GM12878 (cell line): ENCODE data around the gene CLASRP. TPM values are rescaled to one million over a fixed set of nuclear protein-coding genes. Genes with fewer than 3 reads are reported as not detected.

ENCODE experiments used
- ATAC-seq: fragments of 200-7000 bp; cut with Tn5 transposase; 3 replicates; pipeline ENCODE4 v1.9.1; 2020; ENCODE audit warnings: mild to moderate bottlenecking, moderate library complexity
- BruUV-seq: library from RNA; stranded (reverse); fragments of 400-500 nt; replicated peaks from 2 replicates; lab custom pipeline; 2021; lab: Mats Ljungman, UMichigan
- CTCF ChIA-PET: fragments of 300-600 bp; sonication (Branson Sonifier 250); formaldehyde crosslinking; extraction: SDS; loops from one replicate; lab custom pipeline; 2021; ENCODE audit warnings: inconsistent platforms; lab: Yijun Ruan, JAX
- POLR2A ChIA-PET: fragments of 350-600 bp; formaldehyde crosslinking; extraction: SDS; loops from one replicate; lab custom pipeline; 2021; ENCODE audit warnings: inconsistent platforms; lab: Charles Lee
- RAD21 ChIA-PET: fragments of 300-600 bp; sonication (Branson Sonifier 250); formaldehyde crosslinking; loops from one replicate; lab custom pipeline; 2023; ENCODE audit warnings: antibody characterized with exemption; ENCODE audit not compliant: unreplicated experiment; lab: Charles Lee
- SMC1A ChIA-PET: fragments of 300-600 bp; sonication (Branson Sonifier 250); formaldehyde crosslinking; loops from one replicate; lab custom pipeline; 2023; ENCODE audit not compliant: unreplicated experiment, uncharacterized antibody; lab: Charles Lee
- DNase-seq: peaks from one replicate; pipeline ENCODE4 v3.0.0-alpha.2; 2011; ENCODE audit warnings: low read depth, low spot score
- FAIRE-seq: peaks from 3 replicates; lab custom pipeline; 2011; peaks lifted over from hg19 to GRCh38; lab: Jason Lieb, UNC
- H2AFZ ChIP-seq: 2 replicates; pipeline ENCODE4 v1.6.0; 2011; ENCODE audit warnings: low read depth, low read length, control low read depth; ENCODE audit not compliant: control insufficient read depth
- H3K27ac ChIP-seq: 2 replicates; pipeline ENCODE4 v1.5.1; 2011; ENCODE audit warnings: control low read depth; ENCODE audit not compliant: control insufficient read depth, insufficient read depth
- H3K27me3 ChIP-seq, 2 experiments: replicated peaks in 1 of 2; 2 replicates each; pipeline versions ENCODE4 v1.6.0 to v1.6.1; 2011; ENCODE audit warnings: low read length in 1 of 2; ENCODE audit not compliant: control insufficient read depth in 2 of 2, insufficient read depth in 2 of 2
- H3K36me3 ChIP-seq, 2 experiments: 2 replicates each; pipeline ENCODE4 v1.5.1; 2011; ENCODE audit warnings: low read length in 1 of 2; ENCODE audit not compliant: control insufficient read depth in 2 of 2, insufficient read depth in 2 of 2
- H3K4me1 ChIP-seq: 2 replicates; pipeline ENCODE4 v1.6.1; 2011; ENCODE audit warnings: mild to moderate bottlenecking, low read length, moderate library complexity, mixed read lengths; ENCODE audit not compliant: control insufficient read depth, insufficient read depth
- H3K4me2 ChIP-seq: 2 replicates; pipeline ENCODE4 v1.6.0; 2011; ENCODE audit warnings: control low read depth; ENCODE audit not compliant: control insufficient read depth, insufficient read depth
- H3K4me3 ChIP-seq: fragments of 200-600 bp; sonication (generic); 2 replicates; pipeline ENCODE4 v1.5.1; 2016
- H3K79me2 ChIP-seq: 2 replicates; pipeline ENCODE4 v1.6.0; 2011; ENCODE audit warnings: low read length; ENCODE audit not compliant: control insufficient read depth, insufficient read depth
- H3K9ac ChIP-seq: 2 replicates; pipeline ENCODE4 v1.8.0; 2011; ENCODE audit warnings: low read length, control low read depth, mixed read lengths; ENCODE audit not compliant: control insufficient read depth, insufficient read depth
- H3K9me3 ChIP-seq: replicated peaks from 3 replicates; pipeline ENCODE4 v1.5.1; 2011; ENCODE audit warnings: mild to moderate bottlenecking, low read length; ENCODE audit not compliant: control insufficient read depth, insufficient read depth
- H4K20me1 ChIP-seq: 2 replicates; pipeline ENCODE4 v1.6.0; 2011; ENCODE audit not compliant: control insufficient read depth, insufficient read depth
- BCL11A ChIP-seq: IDR thresholded peaks from 2 replicates; pipeline ENCODE4 v1.6.1; 2011; ENCODE audit warnings: low read depth, low read length
- EP300 ChIP-seq, 2 experiments: fragments of 150-350 bp in 1 of 2; IDR thresholded peaks; 2 replicates each; pipeline ENCODE4 v1.6.1; 2011 to 2012; ENCODE audit warnings: low read depth in 2 of 2, low read length in 2 of 2, borderline replicate concordance in 1 of 2, improper control_type of control experiment in 1 of 2, inconsistent platforms in 1 of 2; ENCODE audit not compliant: control insufficient read depth in 1 of 2
- EZH2 ChIP-seq: IDR thresholded peaks from 2 replicates; pipeline ENCODE4 v1.6.1; 2012; ENCODE audit warnings: low read depth, mild to moderate bottlenecking, control low read depth, inconsistent platforms, low read length, borderline replicate concordance; ENCODE audit not compliant: control insufficient read depth
- IRF4 ChIP-seq: IDR thresholded peaks from 2 replicates; pipeline ENCODE4 v1.6.1; 2011; ENCODE audit warnings: low read depth, low read length
- MXI1 ChIP-seq: fragments of 150-350 bp; IDR thresholded peaks from 2 replicates; pipeline ENCODE4 v1.6.1; 2011; ENCODE audit warnings: low read depth, mild to moderate bottlenecking, inconsistent platforms, low read length, improper control_type of control experiment
- PAX8 ChIP-seq: fragments of 450-650 bp; IDR thresholded peaks from 2 replicates; pipeline ENCODE4 v1.6.1; 2017; ENCODE audit warnings: mild to moderate bottlenecking, moderate library complexity
- RAD51 ChIP-seq: fragments of 450-650 bp; IDR thresholded peaks from 2 replicates; pipeline ENCODE4 v1.6.1; 2016; ENCODE audit warnings: moderate library complexity, mild to moderate bottlenecking, inconsistent platforms
- RB1 ChIP-seq: fragments of 450-650 bp; formaldehyde crosslinking; IDR thresholded peaks from 2 replicates; pipeline ENCODE4 v1.6.1; 2017; ENCODE audit warnings: mild to moderate bottlenecking, borderline replicate concordance
- RELA ChIP-seq: fragments of 450-650 bp; IDR thresholded peaks from 2 replicates; pipeline ENCODE4 v1.8.0; 2014; ENCODE audit warnings: borderline replicate concordance; ENCODE audit not compliant: partially characterized antibody
- RFX5 ChIP-seq: IDR thresholded peaks from 2 replicates; pipeline ENCODE4 v1.6.1; 2011; ENCODE audit warnings: low read depth, low read length, improper control_type of control experiment
- SIN3A ChIP-seq: IDR thresholded peaks from 2 replicates; pipeline ENCODE4 v1.6.1; 2012; ENCODE audit warnings: low read depth, low read length, improper control_type of control experiment
- SRF ChIP-seq, 2 experiments: IDR thresholded peaks; 2 replicates each; pipeline ENCODE4 v1.6.1; 2011; ENCODE audit warnings: low read depth in 2 of 2, low read length in 2 of 2, mild to moderate bottlenecking in 1 of 2, moderate library complexity in 1 of 2
- ZNF217 ChIP-seq: fragments of 450-650 bp; IDR thresholded peaks from 2 replicates; pipeline ENCODE4 v1.6.1; 2017; ENCODE audit warnings: antibody characterized with exemption, mild to moderate bottlenecking
- WGBS: methylation state at CpG from one replicate; pipeline ENCODE4 v1.1.6; 2016; ENCODE audit warnings: low lambda C conversion rate; ENCODE audit not compliant: insufficient replicate concordance, insufficient coverage; ENCODE audit errors: missing lambda C conversion rate; 5-methylcytosine and 5-hydroxymethylcytosine counted together
- in situ Hi-C: fragments of 300-500 bp; cut with MboI; formaldehyde crosslinking; loops from 9 replicates; pipeline ENCODE4 v1.14.3; 2018; ENCODE audit warnings: mixed read lengths
- intact Hi-C: fragments of 100-400 bp; cut with micrococcal nuclease; formaldehyde crosslinking; loops from one replicate; pipeline ENCODE4 v1.14.2; 2022; ENCODE audit not compliant: unreplicated experiment
- polyA plus RNA-seq, 11 experiments: library from polyadenylated mRNA; depleted of rRNA in 4 of 11; unstranded in 6 of 11; stranded (reverse) in 5 of 11; fragments of >200 nt; fragmentation: Nextera tagmentation in 4 of 11; fragmentation: Illumina TruSeq in 1 of 11; extraction: Ambion mirVana in 4 of 11; extraction: Trizol in 1 of 11; gene quantifications; 1 replicate in 1 of 11; 2 replicates in 10 of 11; pipeline versions ENCODE4 v1.2.1 to v1.2.3, GENCODE V29; 2011 to 2016; ENCODE audit warnings: inconsistent platforms in 2 of 11, missing spikeins in 2 of 11, low read depth in 1 of 11
- total RNA-seq, 4 experiments: library from RNA; depleted of rRNA in 3 of 4; stranded (reverse); fragments of >200 nt in 3 of 4; fragmentation: Illumina TruSeq in 1 of 4; extraction: Trizol in 1 of 4; gene quantifications; 2 replicates each; pipeline versions ENCODE4 v1.2.1 to v1.2.3, GENCODE V29; 2013 to 2021
- TF ChIP-seq, protein P1 (sequence below): fragments of 450-650 bp; IDR thresholded peaks from 2 replicates; pipeline ENCODE4 v1.6.1; 2017; ENCODE audit warnings: antibody characterized with exemption, mild to moderate bottlenecking, moderate library complexity
- TF ChIP-seq, protein P2 (sequence below): IDR thresholded peaks from 2 replicates; pipeline ENCODE4 v1.6.1; 2011; ENCODE audit warnings: low read depth, low read length, improper control_type of control experiment, borderline replicate concordance
- TF ChIP-seq, protein P3 (sequence below): fragments of 450-650 bp; IDR thresholded peaks from 2 replicates; pipeline ENCODE4 v1.6.1; 2016; ENCODE audit warnings: mild to moderate bottlenecking
- TF ChIP-seq, protein P4 (sequence below): fragments of 450-650 bp; IDR thresholded peaks from 2 replicates; pipeline ENCODE4 v1.6.1; 2017; ENCODE audit warnings: low read depth, mild to moderate bottlenecking, moderate library complexity

Gene CLASRP
- total and polyA plus RNA-seq, 10 of the 15 experiments (the other 5 are each of a cell fraction or from before 2014, with no cell fraction given): 0.68 to 75.8 (median 30.2) TPM

DNA sequence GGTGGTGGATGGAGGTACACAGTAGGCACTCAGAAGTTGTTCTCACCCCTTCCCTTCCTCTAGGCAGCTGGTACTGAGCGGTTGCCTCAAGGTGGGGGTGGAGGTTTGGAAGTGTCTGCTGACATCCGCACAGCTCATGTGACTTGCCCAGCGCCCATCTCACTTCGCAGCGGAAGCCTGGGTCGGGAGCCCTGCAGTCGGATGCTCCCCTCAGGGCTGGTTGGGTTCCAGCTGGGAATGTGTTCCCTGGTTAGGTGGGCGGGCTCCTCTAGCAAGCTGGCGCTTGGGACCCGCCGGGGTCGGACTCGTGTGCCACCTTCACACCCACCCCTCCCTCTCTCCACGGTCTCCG lies 64.3 kb downstream of the CLASRP start:
- no TSS peak for BruUV-seq
- WGBS: 94% methylated on average over 15 of the region's 15 CpGs
- Histone ChIP-seq H2AFZ (no peak overlapping the region), H3K9ac (no peak overlapping the region), H4K20me1 (peaks cover 9% of the 10 kb centered on the region), H3K4me2 (0 out of 2 replicates have a peak overlapping the region, but pooled peaks have one; percentile 19), H3K9me3 (no peaks in the 10 kb centered on the region), H3K36me3 (peaks cover 2 to 17% of the 10 kb centered on the region in 2 experiments; a peak in 3 of 4 replicates), H3K4me1 (peaks cover 23% of the 10 kb centered on the region), H3K4me3 (no peak overlapping the region), H3K79me2 (peaks cover 66% of the 10 kb centered on the region), H3K27ac (no peak overlapping the region), H3K27me3 (no peaks in the 10 kb centered on the region)
- ChIA-PET RAD21 (interaction anchor here (0.7 to 2.3 kb wide), 5 partner anchors 11 to 114 kb away, joined by 3 to 8 read pairs (median 4); partner anchors contain the start of genes PPP1R37 and TRAPPC6A), POLR2A (interaction anchor here (1.9 kb wide), 1 partner anchor 11 kb away, joined by 8 read pairs; the partner anchor contains the start of gene PPP1R37), CTCF (interaction anchor here (0.5 to 3.0 kb wide), 10 partner anchors 10 to 84 kb away, joined by 3 to 12 read pairs (median 6); partner anchors contain the start of genes GEMIN7 and PPP1R37), SMC1A (interaction anchor here (0.9 to 1.6 kb wide), 4 partner anchors 10 to 34 kb away, joined by 3 to 7 read pairs (median 4); no protein-coding TSS in a partner anchor)
- in situ Hi-C loops (no loop called here), intact Hi-C loops (no loop called here)
- no peak for DNase-seq
- peak; percentile 81 for ATAC-seq
- peak; percentile 47 for FAIRE-seq
- TF ChIP-seq RAD51 (peak; percentile 82), IRF4 (no peak), SIN3A (no peak), EP300 (IDR thresholded peaks at IDR 0.05; ENCODE audit: borderline replicate concordance in 1 of 2, control insufficient read depth in 1 of 2, low read depth in 2 of 2, low read length in 2 of 2) (no peak), RB1 (no peak), RELA (no peak), SRF (IDR thresholded peaks at IDR 0.05; ENCODE audit: low read depth in 2 of 2, low read length in 2 of 2) (no peak), MXI1 (no peak), RFX5 (no peak), EZH2 (no peak), BCL11A (no peak), ZNF217 (no peak), PAX8 (no peak)
- TF ChIP-seq, protein P1, sequence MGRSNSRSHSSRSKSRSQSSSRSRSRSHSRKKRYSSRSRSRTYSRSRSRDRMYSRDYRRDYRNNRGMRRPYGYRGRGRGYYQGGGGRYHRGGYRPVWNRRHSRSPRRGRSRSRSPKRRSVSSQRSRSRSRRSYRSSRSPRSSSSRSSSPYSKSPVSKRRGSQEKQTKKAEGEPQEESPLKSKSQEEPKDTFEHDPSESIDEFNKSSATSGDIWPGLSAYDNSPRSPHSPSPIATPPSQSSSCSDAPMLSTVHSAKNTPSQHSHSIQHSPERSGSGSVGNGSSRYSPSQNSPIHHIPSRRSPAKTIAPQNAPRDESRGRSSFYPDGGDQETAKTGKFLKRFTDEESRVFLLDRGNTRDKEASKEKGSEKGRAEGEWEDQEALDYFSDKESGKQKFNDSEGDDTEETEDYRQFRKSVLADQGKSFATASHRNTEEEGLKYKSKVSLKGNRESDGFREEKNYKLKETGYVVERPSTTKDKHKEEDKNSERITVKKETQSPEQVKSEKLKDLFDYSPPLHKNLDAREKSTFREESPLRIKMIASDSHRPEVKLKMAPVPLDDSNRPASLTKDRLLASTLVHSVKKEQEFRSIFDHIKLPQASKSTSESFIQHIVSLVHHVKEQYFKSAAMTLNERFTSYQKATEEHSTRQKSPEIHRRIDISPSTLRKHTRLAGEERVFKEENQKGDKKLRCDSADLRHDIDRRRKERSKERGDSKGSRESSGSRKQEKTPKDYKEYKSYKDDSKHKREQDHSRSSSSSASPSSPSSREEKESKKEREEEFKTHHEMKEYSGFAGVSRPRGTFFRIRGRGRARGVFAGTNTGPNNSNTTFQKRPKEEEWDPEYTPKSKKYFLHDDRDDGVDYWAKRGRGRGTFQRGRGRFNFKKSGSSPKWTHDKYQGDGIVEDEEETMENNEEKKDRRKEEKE: no peak
- TF ChIP-seq, protein P2, sequence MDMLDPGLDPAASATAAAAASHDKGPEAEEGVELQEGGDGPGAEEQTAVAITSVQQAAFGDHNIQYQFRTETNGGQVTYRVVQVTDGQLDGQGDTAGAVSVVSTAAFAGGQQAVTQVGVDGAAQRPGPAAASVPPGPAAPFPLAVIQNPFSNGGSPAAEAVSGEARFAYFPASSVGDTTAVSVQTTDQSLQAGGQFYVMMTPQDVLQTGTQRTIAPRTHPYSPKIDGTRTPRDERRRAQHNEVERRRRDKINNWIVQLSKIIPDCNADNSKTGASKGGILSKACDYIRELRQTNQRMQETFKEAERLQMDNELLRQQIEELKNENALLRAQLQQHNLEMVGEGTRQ: peak; percentile 18; the same call in 1 of the 2 replicates
- TF ChIP-seq, protein P3, sequence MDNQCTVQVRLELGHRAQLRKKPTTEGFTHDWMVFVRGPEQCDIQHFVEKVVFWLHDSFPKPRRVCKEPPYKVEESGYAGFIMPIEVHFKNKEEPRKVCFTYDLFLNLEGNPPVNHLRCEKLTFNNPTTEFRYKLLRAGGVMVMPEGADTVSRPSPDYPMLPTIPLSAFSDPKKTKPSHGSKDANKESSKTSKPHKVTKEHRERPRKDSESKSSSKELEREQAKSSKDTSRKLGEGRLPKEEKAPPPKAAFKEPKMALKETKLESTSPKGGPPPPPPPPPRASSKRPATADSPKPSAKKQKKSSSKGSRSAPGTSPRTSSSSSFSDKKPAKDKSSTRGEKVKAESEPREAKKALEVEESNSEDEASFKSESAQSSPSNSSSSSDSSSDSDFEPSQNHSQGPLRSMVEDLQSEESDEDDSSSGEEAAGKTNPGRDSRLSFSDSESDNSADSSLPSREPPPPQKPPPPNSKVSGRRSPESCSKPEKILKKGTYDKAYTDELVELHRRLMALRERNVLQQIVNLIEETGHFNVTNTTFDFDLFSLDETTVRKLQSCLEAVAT: no peak; the same call in 1 of the 2 replicates
- TF ChIP-seq, protein P4, sequence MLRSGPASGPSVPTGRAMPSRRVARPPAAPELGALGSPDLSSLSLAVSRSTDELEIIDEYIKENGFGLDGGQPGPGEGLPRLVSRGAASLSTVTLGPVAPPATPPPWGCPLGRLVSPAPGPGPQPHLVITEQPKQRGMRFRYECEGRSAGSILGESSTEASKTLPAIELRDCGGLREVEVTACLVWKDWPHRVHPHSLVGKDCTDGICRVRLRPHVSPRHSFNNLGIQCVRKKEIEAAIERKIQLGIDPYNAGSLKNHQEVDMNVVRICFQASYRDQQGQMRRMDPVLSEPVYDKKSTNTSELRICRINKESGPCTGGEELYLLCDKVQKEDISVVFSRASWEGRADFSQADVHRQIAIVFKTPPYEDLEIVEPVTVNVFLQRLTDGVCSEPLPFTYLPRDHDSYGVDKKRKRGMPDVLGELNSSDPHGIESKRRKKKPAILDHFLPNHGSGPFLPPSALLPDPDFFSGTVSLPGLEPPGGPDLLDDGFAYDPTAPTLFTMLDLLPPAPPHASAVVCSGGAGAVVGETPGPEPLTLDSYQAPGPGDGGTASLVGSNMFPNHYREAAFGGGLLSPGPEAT: 0 out of 2 replicates have a peak, but pooled peaks have one; percentile 24
